ENCODE measurements around the gene NFIA. TPM values are rescaled to one million over a fixed set of nuclear protein-coding genes. Genes with fewer than 3 reads are reported as not detected.

The NFIA gene
- total RNA-seq, 1 experiment from 2014 or later: 20.9 TPM

DNA sequence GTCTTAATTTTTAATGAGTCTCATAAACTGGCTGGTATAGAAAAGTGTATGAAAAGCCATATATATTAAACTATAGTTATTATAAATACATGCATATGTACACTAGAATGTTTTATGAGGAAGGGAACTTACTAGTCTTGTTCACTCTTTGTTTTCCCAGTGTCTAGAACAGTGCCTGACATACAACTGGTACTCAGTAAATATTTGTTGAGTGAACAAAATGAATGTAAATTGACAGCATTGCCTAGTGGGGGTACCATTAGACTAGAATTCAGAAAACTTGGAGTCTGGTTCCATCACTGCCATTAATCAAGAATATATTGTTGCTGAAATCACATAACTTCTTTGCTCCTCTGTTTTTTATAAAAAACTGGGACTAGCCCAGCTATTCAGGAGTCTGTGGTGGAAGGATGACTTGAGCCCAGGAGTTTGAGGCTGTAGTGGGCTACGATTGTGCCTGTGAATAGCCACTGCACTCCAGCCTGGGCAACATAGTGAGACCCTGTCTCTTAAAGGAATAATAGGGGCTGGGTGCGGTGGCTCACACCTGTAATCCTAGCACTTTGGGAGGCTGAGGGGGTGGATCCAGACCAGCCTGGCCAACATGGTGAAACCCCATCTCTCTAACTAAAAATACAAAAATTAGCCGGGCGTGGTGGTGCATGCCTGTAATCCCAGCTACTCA lies 51.1 kb downstream of the NFIA start:
- ChIA-PET POLR2A (no interaction called here), CTCF (no interaction called here)
- BruUV-seq (replicated peaks): no TSS peak
- H3K36me3 ChIP-seq (ENCODE audit: control insufficient read depth, insufficient read depth, low read length): no peaks in the 10 kb centered on the region
- no peak for DNase-seq (ENCODE audit: low read depth, low spot score)
- in situ Hi-C loops (cut with HindIII; ENCODE audit: low pct_unique_long_range_greater_than_20kb, low sequenced_read_pairs) (no loop called here), intact Hi-C loops (cut with micrococcal nuclease; ENCODE audit: unreplicated experiment) (no loop called here)
- H3K4me1 ChIP-seq (ENCODE audit: control insufficient read depth, insufficient read depth, low read length): peaks cover 16% of the 10 kb centered on the region
- TF ChIP-seq SIN3A (IDR thresholded peaks at IDR 0.05; ENCODE audit: borderline replicate concordance, insufficient read depth, low read depth, low read length) (no peak), TCF7L2 (IDR thresholded peaks at IDR 0.05; ENCODE audit: low read depth, low read length) (no peak), POLR2AphosphoS5 (IDR thresholded peaks at IDR 0.05; ENCODE audit: low read depth, low read length) (no peak)
- TF ChIP-seq, protein P1, sequence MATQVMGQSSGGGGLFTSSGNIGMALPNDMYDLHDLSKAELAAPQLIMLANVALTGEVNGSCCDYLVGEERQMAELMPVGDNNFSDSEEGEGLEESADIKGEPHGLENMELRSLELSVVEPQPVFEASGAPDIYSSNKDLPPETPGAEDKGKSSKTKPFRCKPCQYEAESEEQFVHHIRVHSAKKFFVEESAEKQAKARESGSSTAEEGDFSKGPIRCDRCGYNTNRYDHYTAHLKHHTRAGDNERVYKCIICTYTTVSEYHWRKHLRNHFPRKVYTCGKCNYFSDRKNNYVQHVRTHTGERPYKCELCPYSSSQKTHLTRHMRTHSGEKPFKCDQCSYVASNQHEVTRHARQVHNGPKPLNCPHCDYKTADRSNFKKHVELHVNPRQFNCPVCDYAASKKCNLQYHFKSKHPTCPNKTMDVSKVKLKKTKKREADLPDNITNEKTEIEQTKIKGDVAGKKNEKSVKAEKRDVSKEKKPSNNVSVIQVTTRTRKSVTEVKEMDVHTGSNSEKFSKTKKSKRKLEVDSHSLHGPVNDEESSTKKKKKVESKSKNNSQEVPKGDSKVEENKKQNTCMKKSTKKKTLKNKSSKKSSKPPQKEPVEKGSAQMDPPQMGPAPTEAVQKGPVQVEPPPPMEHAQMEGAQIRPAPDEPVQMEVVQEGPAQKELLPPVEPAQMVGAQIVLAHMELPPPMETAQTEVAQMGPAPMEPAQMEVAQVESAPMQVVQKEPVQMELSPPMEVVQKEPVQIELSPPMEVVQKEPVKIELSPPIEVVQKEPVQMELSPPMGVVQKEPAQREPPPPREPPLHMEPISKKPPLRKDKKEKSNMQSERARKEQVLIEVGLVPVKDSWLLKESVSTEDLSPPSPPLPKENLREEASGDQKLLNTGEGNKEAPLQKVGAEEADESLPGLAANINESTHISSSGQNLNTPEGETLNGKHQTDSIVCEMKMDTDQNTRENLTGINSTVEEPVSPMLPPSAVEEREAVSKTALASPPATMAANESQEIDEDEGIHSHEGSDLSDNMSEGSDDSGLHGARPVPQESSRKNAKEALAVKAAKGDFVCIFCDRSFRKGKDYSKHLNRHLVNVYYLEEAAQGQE (IDR thresholded peaks at IDR 0.05; ENCODE audit: insufficient read depth in 1 of 2, low read depth in 2 of 2, low read length in 1 of 2): no peak
- TF ChIP-seq, protein P2, sequence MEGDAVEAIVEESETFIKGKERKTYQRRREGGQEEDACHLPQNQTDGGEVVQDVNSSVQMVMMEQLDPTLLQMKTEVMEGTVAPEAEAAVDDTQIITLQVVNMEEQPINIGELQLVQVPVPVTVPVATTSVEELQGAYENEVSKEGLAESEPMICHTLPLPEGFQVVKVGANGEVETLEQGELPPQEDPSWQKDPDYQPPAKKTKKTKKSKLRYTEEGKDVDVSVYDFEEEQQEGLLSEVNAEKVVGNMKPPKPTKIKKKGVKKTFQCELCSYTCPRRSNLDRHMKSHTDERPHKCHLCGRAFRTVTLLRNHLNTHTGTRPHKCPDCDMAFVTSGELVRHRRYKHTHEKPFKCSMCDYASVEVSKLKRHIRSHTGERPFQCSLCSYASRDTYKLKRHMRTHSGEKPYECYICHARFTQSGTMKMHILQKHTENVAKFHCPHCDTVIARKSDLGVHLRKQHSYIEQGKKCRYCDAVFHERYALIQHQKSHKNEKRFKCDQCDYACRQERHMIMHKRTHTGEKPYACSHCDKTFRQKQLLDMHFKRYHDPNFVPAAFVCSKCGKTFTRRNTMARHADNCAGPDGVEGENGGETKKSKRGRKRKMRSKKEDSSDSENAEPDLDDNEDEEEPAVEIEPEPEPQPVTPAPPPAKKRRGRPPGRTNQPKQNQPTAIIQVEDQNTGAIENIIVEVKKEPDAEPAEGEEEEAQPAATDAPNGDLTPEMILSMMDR (IDR thresholded peaks at IDR 0.05): no peak
- no peaks in the 10 kb centered on the region for H3K9me3 ChIP-seq (ENCODE audit: control insufficient read depth, insufficient read depth, low read depth, low read length)
- no peaks in the 10 kb centered on the region for H3K27me3 ChIP-seq (ENCODE audit: control insufficient read depth, insufficient read depth, low read length)
- H3K4me3 ChIP-seq (ENCODE audit: low read depth in 2 of 2, low read length in 2 of 2): no peak overlapping the region
- no peak overlapping the region for H3K27ac ChIP-seq (ENCODE audit: low read length)
- no peak for ATAC-seq

DNA sequence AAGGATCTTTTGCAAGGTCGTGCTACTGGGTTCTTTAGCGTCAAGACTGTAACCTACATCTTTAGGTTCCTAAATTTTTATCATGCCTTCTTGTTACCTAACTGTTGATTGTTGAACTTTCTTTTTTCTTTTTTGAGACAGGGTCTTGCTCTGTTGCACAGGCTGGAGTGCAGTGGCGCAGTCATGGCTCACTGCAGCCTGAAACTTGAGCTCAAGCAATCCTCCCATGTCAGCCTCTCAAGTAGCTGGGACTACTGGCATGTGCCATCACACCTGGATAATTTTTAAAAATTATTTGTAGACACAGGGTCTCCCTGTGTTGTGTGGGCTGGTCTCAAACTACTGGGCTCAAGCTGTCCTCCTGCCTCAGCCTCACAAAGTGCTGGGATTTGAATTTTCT lies 52.9 kb downstream of the NFIA start:
- Histone ChIP-seq H3K27me3 (ENCODE audit: control insufficient read depth, insufficient read depth, low read length) (no peaks in the 10 kb centered on the region), H3K27ac (ENCODE audit: low read length) (no peak overlapping the region), H3K4me3 (ENCODE audit: low read depth in 2 of 2, low read length in 2 of 2) (no peak overlapping the region), H3K9me3 (ENCODE audit: control insufficient read depth, insufficient read depth, low read depth, low read length) (no peaks in the 10 kb centered on the region), H3K4me1 (ENCODE audit: control insufficient read depth, insufficient read depth, low read length) (peaks cover 24% of the 10 kb centered on the region), H3K36me3 (ENCODE audit: control insufficient read depth, insufficient read depth, low read length) (no peaks in the 10 kb centered on the region)
- no peak for TF ChIP-seq TCF7L2 (IDR thresholded peaks at IDR 0.05; ENCODE audit: low read depth, low read length)
- TF ChIP-seq, protein P2 (IDR thresholded peaks at IDR 0.05): no peak
- TF ChIP-seq SIN3A (IDR thresholded peaks at IDR 0.05; ENCODE audit: borderline replicate concordance, insufficient read depth, low read depth, low read length): no peak
- TF ChIP-seq, protein P1 (IDR thresholded peaks at IDR 0.05; ENCODE audit: insufficient read depth in 1 of 2, low read depth in 2 of 2, low read length in 1 of 2): no peak
- no peak for TF ChIP-seq POLR2AphosphoS5 (IDR thresholded peaks at IDR 0.05; ENCODE audit: low read depth, low read length)
- in situ Hi-C loops (cut with HindIII; ENCODE audit: low pct_unique_long_range_greater_than_20kb, low sequenced_read_pairs): no loop called here
- intact Hi-C loops (cut with micrococcal nuclease; ENCODE audit: unreplicated experiment): no loop called here
- BruUV-seq (replicated peaks): no TSS peak
- CTCF ChIA-PET: no interaction called here
- no peak for ATAC-seq
- POLR2A ChIA-PET: no interaction called here
- no peak for DNase-seq (ENCODE audit: low read depth, low spot score)

All from Panc1 (cell line).